ENCODE measurements around the gene ARL14EP.

The ARL14EP gene

DNA sequence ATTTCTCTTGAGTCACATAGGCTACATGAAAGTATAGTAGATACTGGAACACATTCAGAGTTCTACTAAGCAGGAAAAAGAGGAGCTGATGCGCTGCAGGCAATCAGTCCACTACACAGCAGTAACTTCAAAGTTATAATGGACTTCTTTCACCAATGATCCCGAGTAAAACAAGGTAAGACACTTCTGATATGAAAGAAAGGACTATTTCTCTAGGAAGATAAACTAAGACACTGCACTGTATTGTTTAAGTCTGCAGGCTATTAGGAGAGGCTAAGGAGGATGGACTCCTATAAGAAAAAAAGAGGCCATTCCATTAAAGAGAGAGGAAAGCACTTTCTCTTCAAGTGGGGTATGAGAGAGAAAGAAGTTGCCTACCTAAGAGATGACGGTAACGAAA lies 31.6 kb upstream of the ARL14EP start:
- ATAC-seq = no peak
- no peak for TF ChIP-seq SNAI2 (CRISPR knock-in tag; IDR thresholded peaks at IDR 0.05)
- TF ChIP-seq BACH2 (CRISPR knock-in tag; IDR thresholded peaks at IDR 0.05; ENCODE audit: borderline replicate concordance) = no peak
- TF ChIP-seq ZNF8 (CRISPR knock-in tag; IDR thresholded peaks at IDR 0.05) = no peak
- no peak for TF ChIP-seq ZC3H10 (CRISPR knock-in tag; IDR thresholded peaks at IDR 0.05)
- no peak for TF ChIP-seq ARNTL (CRISPR knock-in tag; IDR thresholded peaks at IDR 0.05; ENCODE audit: borderline replicate concordance, low read depth)
- TF ChIP-seq ISL1 (CRISPR knock-in tag; IDR thresholded peaks at IDR 0.05) = no peak
- no peak for TF ChIP-seq ZFP3 (CRISPR knock-in tag; IDR thresholded peaks at IDR 0.05)
- TF ChIP-seq ZNF70 (CRISPR knock-in tag; IDR thresholded peaks at IDR 0.05) = no peak
- TF ChIP-seq, protein P1, sequence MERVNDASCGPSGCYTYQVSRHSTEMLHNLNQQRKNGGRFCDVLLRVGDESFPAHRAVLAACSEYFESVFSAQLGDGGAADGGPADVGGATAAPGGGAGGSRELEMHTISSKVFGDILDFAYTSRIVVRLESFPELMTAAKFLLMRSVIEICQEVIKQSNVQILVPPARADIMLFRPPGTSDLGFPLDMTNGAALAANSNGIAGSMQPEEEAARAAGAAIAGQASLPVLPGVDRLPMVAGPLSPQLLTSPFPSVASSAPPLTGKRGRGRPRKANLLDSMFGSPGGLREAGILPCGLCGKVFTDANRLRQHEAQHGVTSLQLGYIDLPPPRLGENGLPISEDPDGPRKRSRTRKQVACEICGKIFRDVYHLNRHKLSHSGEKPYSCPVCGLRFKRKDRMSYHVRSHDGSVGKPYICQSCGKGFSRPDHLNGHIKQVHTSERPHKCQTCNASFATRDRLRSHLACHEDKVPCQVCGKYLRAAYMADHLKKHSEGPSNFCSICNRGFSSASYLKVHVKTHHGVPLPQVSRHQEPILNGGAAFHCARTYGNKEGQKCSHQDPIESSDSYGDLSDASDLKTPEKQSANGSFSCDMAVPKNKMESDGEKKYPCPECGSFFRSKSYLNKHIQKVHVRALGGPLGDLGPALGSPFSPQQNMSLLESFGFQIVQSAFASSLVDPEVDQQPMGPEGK (CRISPR knock-in tag; IDR thresholded peaks at IDR 0.05; ENCODE audit: borderline replicate concordance) = no peak
- TF ChIP-seq ZNF565 (CRISPR knock-in tag; conservative IDR thresholded peaks at IDR 0.05; ENCODE audit: low read depth) = no peak
- TF ChIP-seq CSRNP3 (CRISPR knock-in tag; IDR thresholded peaks at IDR 0.05) = no peak
- TF ChIP-seq RARB (CRISPR knock-in tag; IDR thresholded peaks at IDR 0.05) = no peak
- no peak for TF ChIP-seq POU6F1 (CRISPR knock-in tag; IDR thresholded peaks at IDR 0.05; ENCODE audit: borderline replicate concordance, low read depth)
- TF ChIP-seq OSR1 (CRISPR knock-in tag; IDR thresholded peaks at IDR 0.05) = no peak

- TF ChIP-seq SNAI2 (CRISPR knock-in tag; IDR thresholded peaks at IDR 0.05) = no peak
- TF ChIP-seq RARB (CRISPR knock-in tag; IDR thresholded peaks at IDR 0.05) = no peak
- TF ChIP-seq, protein P1 (CRISPR knock-in tag; IDR thresholded peaks at IDR 0.05; ENCODE audit: borderline replicate concordance) = no peak
- no peak for TF ChIP-seq ZNF8 (CRISPR knock-in tag; IDR thresholded peaks at IDR 0.05)
- TF ChIP-seq ISL1 (CRISPR knock-in tag; IDR thresholded peaks at IDR 0.05) = no peak
- TF ChIP-seq ZC3H10 (CRISPR knock-in tag; IDR thresholded peaks at IDR 0.05) = no peak
- no peak for TF ChIP-seq ZFP3 (CRISPR knock-in tag; IDR thresholded peaks at IDR 0.05)
- TF ChIP-seq ZNF70 (CRISPR knock-in tag; IDR thresholded peaks at IDR 0.05) = no peak
- no peak for TF ChIP-seq TSHZ2 (CRISPR knock-in tag; IDR thresholded peaks at IDR 0.05)
- no peak for ATAC-seq
Measured at GRCh38 chr11:30292545-30292944, 30.4 kb upstream of the ARL14EP start.

GRCh38 chr11:30295178-30295885 lies 27.6 kb upstream of the ARL14EP start:
- no peak for TF ChIP-seq ESRRG (CRISPR knock-in tag; IDR thresholded peaks at IDR 0.05)

DNA sequence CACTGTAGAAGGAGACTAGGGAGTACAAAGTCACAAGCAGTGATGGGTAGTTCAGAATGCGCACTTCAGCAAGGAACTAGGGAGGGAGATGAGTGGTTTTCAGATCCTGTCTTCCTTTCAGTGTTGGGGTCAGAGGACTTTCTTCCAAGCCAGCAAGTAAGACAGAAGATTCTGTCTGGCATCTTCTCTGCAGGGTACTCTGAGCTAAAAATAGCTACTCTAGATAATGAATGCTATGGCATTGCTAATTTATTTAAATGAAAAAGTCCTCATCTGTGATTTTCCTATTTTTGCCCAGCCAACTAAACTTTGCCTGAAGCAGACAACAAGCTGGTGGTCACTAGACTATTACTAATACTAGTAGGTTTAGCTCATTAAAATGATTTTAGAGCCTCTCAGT lies 18.3 kb upstream of the ARL14EP start:
- no peak for ATAC-seq
- no peak for TF ChIP-seq ZNF8 (CRISPR knock-in tag; IDR thresholded peaks at IDR 0.05)
- TF ChIP-seq CSRNP3 (CRISPR knock-in tag; IDR thresholded peaks at IDR 0.05) = no peak
- no peak for TF ChIP-seq SNAI2 (CRISPR knock-in tag; IDR thresholded peaks at IDR 0.05)
- no peak for TF ChIP-seq CSDC2 (CRISPR knock-in tag; IDR thresholded peaks at IDR 0.05)
- TF ChIP-seq ARNTL (CRISPR knock-in tag; IDR thresholded peaks at IDR 0.05; ENCODE audit: borderline replicate concordance, low read depth) = no peak
- no peak for TF ChIP-seq TSHZ2 (CRISPR knock-in tag; IDR thresholded peaks at IDR 0.05)

More at GRCh38 chr11:30295178-30295885, 27.6 kb upstream of the ARL14EP start:
- ATAC-seq = no peak
